ENCODE results near the gene ZBTB16.

- no peak for TF ChIP-seq CTCF (IDR thresholded peaks at IDR 0.05; ENCODE audit: insufficient read depth, low read length)
- TF ChIP-seq REST (IDR thresholded peaks at IDR 0.05; ENCODE audit: insufficient replicate concordance, low read depth): no peak
- TF ChIP-seq POLR2AphosphoS5 (IDR thresholded peaks at IDR 0.05; ENCODE audit: low read depth): no peak
- TF ChIP-seq GABPA (IDR thresholded peaks at IDR 0.05; ENCODE audit: low read depth): no peak
- no peak for TF ChIP-seq SPI1 (IDR thresholded peaks at IDR 0.05; ENCODE audit: borderline replicate concordance, low read depth)
These were observed 149.8 kb downstream of the ZBTB16 start for GRCh38 chr11:114209343-114209742.

Measured in HL-60 (cell line).